ENCODE results near the gene UBE2E3.

GRCh38 chr2:181070119-181070835 lies 89.9 kb downstream of the UBE2E3 start:
- TF ChIP-seq POLR2A (IDR thresholded peaks at IDR 0.05) (no peak), CTCF (IDR thresholded peaks at IDR 0.05 in 8 of 11, conservative IDR thresholded peaks at IDR 0.05 in 3 of 11) (no peak)

Measured in spleen (tissue), 7 donors.